RWPE2 (cell line): ENCODE data around the gene SMAD7.

Experiments
- ATAC-seq: fragments of 200-7000 bp; cut with Tn5 transposase; 3 replicates; pipeline ENCODE4 v1.9.1; 2021; ENCODE audit warnings: low read depth
- DNase-seq: peaks from one replicate; pipeline ENCODE4 v3.0.0-alpha.2; 2020; ENCODE audit warnings: low spot score
- H3K27ac ChIP-seq: fragments of 450-650 bp; 2 replicates; pipeline ENCODE4 v1.5.1; 2017; ENCODE audit warnings: mild to moderate bottlenecking; ENCODE audit not compliant: poor library complexity, severe bottlenecking
- H3K27me3 ChIP-seq: fragments of 250-450 bp; sonication (Bioruptor Pico); 2 replicates; pipeline ENCODE4 v1.5.1; 2021; ENCODE audit warnings: mild to moderate bottlenecking, moderate library complexity; ENCODE audit not compliant: insufficient read depth, poor library complexity, severe bottlenecking
- H3K36me3 ChIP-seq: fragments of 250-450 bp; sonication (Bioruptor Pico); 2 replicates; pipeline ENCODE4 v1.5.1; 2020; ENCODE audit warnings: low read depth, mild to moderate bottlenecking, moderate library complexity
- H3K4me1 ChIP-seq: fragments of 250-450 bp; sonication (Bioruptor Pico); 2 replicates; pipeline ENCODE4 v1.5.1; 2021; ENCODE audit warnings: mild to moderate bottlenecking, moderate library complexity; ENCODE audit not compliant: insufficient read depth, poor library complexity, severe bottlenecking
- H3K4me3 ChIP-seq: fragments of 250-450 bp; sonication (Bioruptor Pico); 2 replicates; pipeline ENCODE4 v1.5.1; 2021; ENCODE audit warnings: mild to moderate bottlenecking, moderate library complexity; ENCODE audit not compliant: severe bottlenecking
- H3K9me3 ChIP-seq: fragments of 250-450 bp; sonication (Bioruptor Pico); 2 replicates; pipeline ENCODE4 v1.5.1; 2021; ENCODE audit warnings: mild to moderate bottlenecking, moderate library complexity; ENCODE audit not compliant: severe bottlenecking
- CTCF ChIP-seq: fragments of 450-650 bp; IDR thresholded peaks from one replicate; pipeline ENCODE4 v1.5.1; 2017; ENCODE audit warnings: mild to moderate bottlenecking, moderate library complexity; ENCODE audit not compliant: poor library complexity, severe bottlenecking

The SMAD7 gene

GRCh38 chr18:48923746-48924629, 26.8 kb downstream of the SMAD7 start:
- Histone ChIP-seq H3K36me3 (peaks cover 25% of the 10 kb centered on the region), H3K4me3 (no peak overlapping the region), H3K9me3 (no peaks in the 10 kb centered on the region), H3K27ac (peak overlapping the region; percentile 98), H3K27me3 (no peaks in the 10 kb centered on the region), H3K4me1 (peaks cover 40% of the 10 kb centered on the region)
- DNase-seq (no peak), ATAC-seq (peak; percentile 48)
- no peak for TF ChIP-seq CTCF

GRCh38 chr18:48922801-48923730, 27.7 kb downstream of the SMAD7 start:
- DNase-seq (no peak), ATAC-seq (peak; percentile 80)
- H3K4me3 ChIP-seq, result peak overlapping the region; percentile 7

GRCh38 chr18:48922226-48922800, 28.5 kb downstream of the SMAD7 start:
- Histone ChIP-seq H3K4me1 (peaks cover 32% of the 10 kb centered on the region), H3K27ac (peak overlapping the region; percentile 98), H3K9me3 (no peaks in the 10 kb centered on the region), H3K27me3 (no peaks in the 10 kb centered on the region), H3K36me3 (peaks cover 25% of the 10 kb centered on the region), H3K4me3 (peak overlapping the region; percentile 7)
- DNase-seq (no peak), ATAC-seq (peak; percentile 6; the same call in 1 of the 3 replicates)
- TF ChIP-seq CTCF, result no peak

More at GRCh38 chr18:48922801-48923730, 27.7 kb downstream of the SMAD7 start:
- Histone ChIP-seq H3K4me1 (peaks cover 32% of the 10 kb centered on the region), H3K27ac (peak overlapping the region; percentile 98), H3K9me3 (no peaks in the 10 kb centered on the region), H3K27me3 (no peaks in the 10 kb centered on the region), H3K36me3 (peaks cover 25% of the 10 kb centered on the region)
- no peak for TF ChIP-seq CTCF

GRCh38 chr18:48921305-48922225, 29.2 kb downstream of the SMAD7 start:
- no peak for TF ChIP-seq CTCF
- peaks cover 32% of the 10 kb centered on the region for H3K4me1 ChIP-seq

More at GRCh38 chr18:48921305-48922225, 29.2 kb downstream of the SMAD7 start:
- peaks cover 25% of the 10 kb centered on the region for H3K36me3 ChIP-seq
- no peak for DNase-seq
- peak overlapping the region; percentile 98 for H3K27ac ChIP-seq
- H3K9me3 ChIP-seq, result no peaks in the 10 kb centered on the region
- no peak for ATAC-seq
- no peaks in the 10 kb centered on the region for H3K27me3 ChIP-seq
- no peak overlapping the region for H3K4me3 ChIP-seq
